Measurements from ENCODE around the gene FAM169A. TPM values are rescaled to one million over a fixed set of nuclear protein-coding genes. Genes with fewer than 3 reads are reported as not detected.
"Not testable (repeated sequence)": the region's sequence is repeated elsewhere in the genome, so short reads cannot be mapped to it uniquely, and the experiment has no call there.

FAM169A gene
- total RNA-seq, 4 donors from 2014 or later, result 0.15 to 3.1 (median 0.83) TPM

GRCh38 chr5:74888117-74888516 is 21.9 kb upstream of the FAM169A start:
- Histone ChIP-seq H3K4me1 (no peaks in the 10 kb centered on the region), H3K27me3 (no peaks in the 10 kb centered on the region), H3K9me3 (no peaks in the 10 kb centered on the region), H3K4me3 (no peak overlapping the region), H3K36me3 (no peaks in the 10 kb centered on the region), H3K27ac (no peak overlapping the region)
- TF ChIP-seq CTCF (IDR thresholded peaks at IDR 0.05) (no peak), EP300 (IDR thresholded peaks at IDR 0.05) (no peak), POLR2A (IDR thresholded peaks at IDR 0.05) (no peak), POLR2AphosphoS5 (IDR thresholded peaks at IDR 0.05) (no peak)
- 88% methylated on average over 4 of the region's 4 CpGs for WGBS
- DNase-seq (ENCODE audit: low spot score in 2 of 2), result no peak

GRCh38 chr5:74885170-74885569 is 19.0 kb upstream of the FAM169A start:
- H3K27me3 ChIP-seq, result no peaks in the 10 kb centered on the region
- H3K9me3 ChIP-seq, result no peaks in the 10 kb centered on the region
- H3K4me1 ChIP-seq, result no peaks in the 10 kb centered on the region
- H3K36me3 ChIP-seq, result no peaks in the 10 kb centered on the region
- DNase-seq (ENCODE audit: low spot score in 2 of 2), result no peak
- TF ChIP-seq EP300 (IDR thresholded peaks at IDR 0.05) (no peak), POLR2A (IDR thresholded peaks at IDR 0.05) (no peak), POLR2AphosphoS5 (IDR thresholded peaks at IDR 0.05) (no peak), CTCF (IDR thresholded peaks at IDR 0.05) (no peak)
- no peak overlapping the region for H3K4me3 ChIP-seq
- no peak overlapping the region for H3K27ac ChIP-seq

- H3K9me3 ChIP-seq; DNase-seq (ENCODE audit: low spot score in 2 of 2); H3K27ac ChIP-seq; H3K27me3 ChIP-seq; H3K4me3 ChIP-seq; H3K36me3 ChIP-seq; H3K4me1 ChIP-seq: not testable (repeated sequence)
- WGBS, result 74% methylated on average over 10 of the region's 10 CpGs
These were observed 16.4 kb upstream of the FAM169A start for GRCh38 chr5:74882379-74883134.

- WGBS, result 89% methylated on average over 4 of the region's 4 CpGs
- DNase-seq (ENCODE audit: low spot score in 2 of 2), result no peak
- H3K27me3 ChIP-seq, result no peaks in the 10 kb centered on the region
- H3K4me1 ChIP-seq, result no peaks in the 10 kb centered on the region
- no peak for TF ChIP-seq POLR2AphosphoS5 (IDR thresholded peaks at IDR 0.05)
- no peak for TF ChIP-seq POLR2A (IDR thresholded peaks at IDR 0.05)
- TF ChIP-seq EP300 (IDR thresholded peaks at IDR 0.05), result no peak
- TF ChIP-seq CTCF (IDR thresholded peaks at IDR 0.05), result no peak
- no peaks in the 10 kb centered on the region for H3K36me3 ChIP-seq
- no peak overlapping the region for H3K4me3 ChIP-seq
- H3K27ac ChIP-seq, result no peak overlapping the region
- H3K9me3 ChIP-seq, result no peaks in the 10 kb centered on the region
These were observed 11.6 kb upstream of the FAM169A start for GRCh38 chr5:74877624-74878304.

GRCh38 chr5:74875994-74876791 is 10.0 kb upstream of the FAM169A start:
- no peak for DNase-seq (ENCODE audit: low spot score in 2 of 2)
- no peaks in the 10 kb centered on the region for H3K9me3 ChIP-seq
- 93% methylated on average over 7 of the region's 7 CpGs for WGBS
- H3K27me3 ChIP-seq, result no peaks in the 10 kb centered on the region
- no peaks in the 10 kb centered on the region for H3K36me3 ChIP-seq
- TF ChIP-seq EP300 (IDR thresholded peaks at IDR 0.05), result no peak
- TF ChIP-seq POLR2AphosphoS5 (IDR thresholded peaks at IDR 0.05), result no peak
- TF ChIP-seq CTCF (IDR thresholded peaks at IDR 0.05), result no peak
- H3K27ac ChIP-seq, result no peak overlapping the region
- no peak overlapping the region for H3K4me3 ChIP-seq
- no peaks in the 10 kb centered on the region for H3K4me1 ChIP-seq

Data from suprapubic skin (tissue), 4 donors.